HepG2 (cell line): Measurements from ENCODE around the gene TRPV4. TPM values are rescaled to one million over a fixed set of nuclear protein-coding genes. Genes with fewer than 3 reads are reported as not detected.

Experiments used
- GFI1 ChIP-seq: sonication (generic); formaldehyde crosslinking; IDR thresholded peaks from 2 replicates; pipeline ENCODE4 v1.5.0; 2020; ENCODE audit warnings: missing genetic modification reagents, mild to moderate bottlenecking, borderline replicate concordance
- ZNF563 ChIP-seq: sonication (generic); formaldehyde crosslinking; IDR thresholded peaks from 2 replicates; pipeline ENCODE4 v1.8.0; 2022; ENCODE audit warnings: mild to moderate bottlenecking, moderate library complexity, missing genetic modification reagents
- polyA plus RNA-seq, 8 experiments: library from polyadenylated mRNA; depleted of rRNA in 3 of 8; stranded (reverse) in 7 of 8; unstranded in 1 of 8; fragments of >200 nt; fragmentation: Illumina TruSeq in 4 of 8; extraction: Trizol in 4 of 8; gene quantifications; 2 replicates each; pipeline versions ENCODE4 v1.2.1 to v1.2.3, GENCODE V29; 2011 to 2016; ENCODE audit warnings: low read depth in 4 of 8, missing spikeins in 1 of 8, mixed read lengths in 1 of 8; ENCODE audit not compliant: insufficient read depth in 1 of 8
- total RNA-seq, 5 experiments: library from RNA; depleted of rRNA; stranded (reverse); fragments of >200 nt; fragmentation: Illumina TruSeq; extraction: Trizol; gene quantifications; 2 replicates each; pipeline ENCODE4 v1.2.3, GENCODE V29; 2016; ENCODE audit warnings: low read depth in 1 of 5
- TF ChIP-seq, protein P1 (sequence below), 2 experiments: fragments of 450-650 bp in 1 of 2; sonication (generic) in 1 of 2; formaldehyde crosslinking in 1 of 2; IDR thresholded peaks; 2 replicates each; pipeline versions ENCODE4 v1.6.1 to v1.8.0; 2016 to 2022; ENCODE audit warnings: antibody characterized with exemption in 1 of 2, mild to moderate bottlenecking in 1 of 2, missing genetic modification reagents in 1 of 2

Gene TRPV4
- total and polyA plus RNA-seq, 2 of the 13 experiments (the other 11 are each of a cell fraction or from before 2014, with no cell fraction given), result 0.66 to 4.7 TPM

DNA sequence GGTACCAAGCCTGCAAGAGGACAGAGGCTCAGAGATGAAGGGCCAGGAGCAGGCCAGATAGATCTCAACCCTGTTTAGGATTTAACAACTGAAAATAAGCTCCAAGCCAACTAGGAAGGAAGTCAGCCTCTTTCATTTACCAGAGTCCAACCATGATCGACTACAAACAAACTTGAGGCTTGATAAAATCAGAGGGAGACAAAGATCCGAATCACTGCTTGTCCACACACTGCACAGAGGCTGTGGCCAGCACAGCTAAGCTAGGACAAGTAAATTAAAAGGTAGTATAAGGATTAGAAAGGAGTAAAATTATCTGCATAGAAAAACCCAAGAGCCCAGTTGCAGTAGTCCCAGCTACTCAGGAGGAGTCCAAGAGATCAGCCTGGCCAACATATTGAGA is 79.2 kb downstream of the TRPV4 start (continued):
- TF ChIP-seq, protein P1, sequence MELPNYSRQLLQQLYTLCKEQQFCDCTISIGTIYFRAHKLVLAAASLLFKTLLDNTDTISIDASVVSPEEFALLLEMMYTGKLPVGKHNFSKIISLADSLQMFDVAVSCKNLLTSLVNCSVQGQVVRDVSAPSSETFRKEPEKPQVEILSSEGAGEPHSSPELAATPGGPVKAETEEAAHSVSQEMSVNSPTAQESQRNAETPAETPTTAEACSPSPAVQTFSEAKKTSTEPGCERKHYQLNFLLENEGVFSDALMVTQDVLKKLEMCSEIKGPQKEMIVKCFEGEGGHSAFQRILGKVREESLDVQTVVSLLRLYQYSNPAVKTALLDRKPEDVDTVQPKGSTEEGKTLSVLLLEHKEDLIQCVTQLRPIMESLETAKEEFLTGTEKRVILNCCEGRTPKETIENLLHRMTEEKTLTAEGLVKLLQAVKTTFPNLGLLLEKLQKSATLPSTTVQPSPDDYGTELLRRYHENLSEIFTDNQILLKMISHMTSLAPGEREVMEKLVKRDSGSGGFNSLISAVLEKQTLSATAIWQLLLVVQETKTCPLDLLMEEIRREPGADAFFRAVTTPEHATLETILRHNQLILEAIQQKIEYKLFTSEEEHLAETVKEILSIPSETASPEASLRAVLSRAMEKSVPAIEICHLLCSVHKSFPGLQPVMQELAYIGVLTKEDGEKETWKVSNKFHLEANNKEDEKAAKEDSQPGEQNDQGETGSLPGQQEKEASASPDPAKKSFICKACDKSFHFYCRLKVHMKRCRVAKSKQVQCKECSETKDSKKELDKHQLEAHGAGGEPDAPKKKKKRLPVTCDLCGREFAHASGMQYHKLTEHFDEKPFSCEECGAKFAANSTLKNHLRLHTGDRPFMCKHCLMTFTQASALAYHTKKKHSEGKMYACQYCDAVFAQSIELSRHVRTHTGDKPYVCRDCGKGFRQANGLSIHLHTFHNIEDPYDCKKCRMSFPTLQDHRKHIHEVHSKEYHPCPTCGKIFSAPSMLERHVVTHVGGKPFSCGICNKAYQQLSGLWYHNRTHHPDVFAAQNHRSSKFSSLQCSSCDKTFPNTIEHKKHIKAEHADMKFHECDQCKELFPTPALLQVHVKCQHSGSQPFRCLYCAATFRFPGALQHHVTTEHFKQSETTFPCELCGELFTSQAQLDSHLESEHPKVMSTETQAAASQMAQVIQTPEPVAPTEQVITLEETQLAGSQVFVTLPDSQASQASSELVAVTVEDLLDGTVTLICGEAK (IDR thresholded peaks at IDR 0.05), result no peak
- TF ChIP-seq, protein P1 (CRISPR knock-in tag; IDR thresholded peaks at IDR 0.05), result no peak
- TF ChIP-seq GFI1 (CRISPR knock-in tag) (peak; percentile 85), ZNF563 (CRISPR knock-in tag) (no peak)
- TF ChIP-seq, all 625 proteins: peak for 3
